CD4-positive, alpha-beta T cell treated with Interleukin-4 for 4 hours (primary cell): ENCODE results near the gene RPLP2.
A peak's percentile ranks its signal among the peaks of the same experiment; 100 is the strongest.

ENCODE experiments used
- DNase-seq: peaks from one replicate; pipeline ENCODE4 v3.0.0-alpha.2; 2020

The RPLP2 gene

DNA sequence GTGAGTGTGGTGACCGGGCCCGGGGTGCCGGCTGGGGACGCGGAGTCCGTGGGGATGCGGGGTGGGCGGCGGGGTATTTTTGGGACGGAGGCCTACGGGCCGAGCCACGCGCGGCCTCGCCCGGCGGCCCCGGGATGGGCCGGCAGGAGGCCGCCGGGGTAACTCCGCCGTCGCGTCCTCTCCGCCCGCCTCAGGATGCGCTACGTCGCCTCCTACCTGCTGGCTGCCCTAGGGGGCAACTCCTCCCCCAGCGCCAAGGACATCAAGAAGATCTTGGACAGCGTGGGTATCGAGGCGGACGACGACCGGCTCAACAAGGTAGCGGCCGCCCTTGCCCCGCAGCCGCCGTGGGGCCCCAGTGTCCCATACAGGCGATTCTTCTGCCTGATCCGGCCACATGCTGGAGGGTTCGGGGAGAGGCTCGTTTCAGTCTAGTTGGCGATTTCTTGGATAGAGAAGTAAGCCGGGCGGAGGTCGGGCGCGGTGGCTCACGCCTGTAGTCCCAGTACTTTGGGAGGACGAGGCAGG, 337 bp downstream of the RPLP2 start:
- no peak for DNase-seq

DNA sequence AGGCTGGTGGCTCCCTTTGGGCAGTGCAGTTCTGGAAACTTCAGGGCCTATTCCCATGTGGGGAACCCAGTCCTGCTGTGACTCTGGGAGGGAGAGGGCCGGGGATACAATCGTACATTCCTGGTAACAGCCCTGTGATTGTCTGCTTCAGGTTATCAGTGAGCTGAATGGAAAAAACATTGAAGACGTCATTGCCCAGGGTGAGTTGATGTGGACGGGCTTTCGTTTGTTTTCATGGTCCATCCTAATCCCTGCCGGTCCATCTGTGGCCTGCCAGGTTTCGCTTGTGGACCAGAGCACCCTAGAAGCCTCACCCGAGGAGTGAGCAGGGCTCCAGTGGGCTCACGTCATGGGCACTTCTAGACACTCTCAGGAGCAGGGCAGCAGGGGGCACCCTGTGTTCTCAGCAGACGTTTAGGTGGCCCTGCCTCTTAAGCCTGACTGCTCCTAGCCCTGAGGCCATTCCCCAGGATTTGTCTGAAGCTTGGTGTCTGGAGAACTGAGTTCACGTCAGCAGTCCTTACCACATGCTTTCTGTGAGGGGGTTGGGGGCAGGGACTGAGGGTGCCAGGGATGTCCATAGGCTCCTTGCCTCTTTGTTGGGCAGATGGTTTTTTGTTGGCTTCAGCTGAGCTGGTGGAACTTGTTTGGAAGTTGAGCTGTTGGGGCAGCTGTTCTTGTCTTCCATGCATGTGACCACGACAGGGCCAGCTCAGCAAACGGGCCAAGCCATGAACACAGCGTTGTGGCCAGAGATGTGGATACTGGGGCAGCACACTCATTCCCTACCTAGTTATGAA, 1.9 kb downstream of the RPLP2 start:
- DNase-seq = no peak

DNA sequence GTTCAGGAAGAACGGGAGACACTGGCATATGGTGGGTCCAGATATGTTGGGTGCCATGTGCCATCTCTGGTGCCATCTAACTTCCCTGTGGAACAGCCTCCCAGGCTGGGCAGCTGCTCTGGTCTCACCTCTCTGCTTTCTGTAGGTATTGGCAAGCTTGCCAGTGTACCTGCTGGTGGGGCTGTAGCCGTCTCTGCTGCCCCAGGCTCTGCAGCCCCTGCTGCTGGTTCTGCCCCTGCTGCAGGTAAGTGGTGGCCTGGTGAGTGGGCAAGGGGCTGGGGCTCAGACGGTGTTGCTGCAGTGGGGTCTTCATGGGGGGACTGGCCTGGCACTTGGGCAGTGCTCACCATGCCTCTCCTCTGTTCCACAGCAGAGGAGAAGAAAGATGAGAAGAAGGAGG, 2.6 kb downstream of the RPLP2 start:
- DNase-seq = no peak

DNA sequence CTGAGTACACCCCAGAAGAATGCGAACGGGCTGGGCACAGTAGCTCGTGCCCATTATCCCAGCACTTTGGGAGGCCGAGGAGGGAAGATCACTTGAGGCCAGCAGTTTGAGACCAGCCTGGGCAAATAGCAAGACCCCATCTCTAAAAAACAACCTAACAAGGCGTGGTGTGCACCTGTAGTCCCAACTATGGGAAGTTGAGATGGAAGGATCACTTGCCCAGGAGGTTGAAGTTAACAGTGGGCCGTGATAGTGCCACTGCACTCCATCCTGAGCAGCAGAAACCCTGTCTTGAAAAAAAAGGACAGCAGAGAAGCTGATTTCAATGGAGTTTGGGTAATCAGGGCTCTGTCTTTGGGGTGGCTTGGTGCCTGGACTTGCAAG, 3.3 kb downstream of the RPLP2 start:
- no peak for DNase-seq

DNA sequence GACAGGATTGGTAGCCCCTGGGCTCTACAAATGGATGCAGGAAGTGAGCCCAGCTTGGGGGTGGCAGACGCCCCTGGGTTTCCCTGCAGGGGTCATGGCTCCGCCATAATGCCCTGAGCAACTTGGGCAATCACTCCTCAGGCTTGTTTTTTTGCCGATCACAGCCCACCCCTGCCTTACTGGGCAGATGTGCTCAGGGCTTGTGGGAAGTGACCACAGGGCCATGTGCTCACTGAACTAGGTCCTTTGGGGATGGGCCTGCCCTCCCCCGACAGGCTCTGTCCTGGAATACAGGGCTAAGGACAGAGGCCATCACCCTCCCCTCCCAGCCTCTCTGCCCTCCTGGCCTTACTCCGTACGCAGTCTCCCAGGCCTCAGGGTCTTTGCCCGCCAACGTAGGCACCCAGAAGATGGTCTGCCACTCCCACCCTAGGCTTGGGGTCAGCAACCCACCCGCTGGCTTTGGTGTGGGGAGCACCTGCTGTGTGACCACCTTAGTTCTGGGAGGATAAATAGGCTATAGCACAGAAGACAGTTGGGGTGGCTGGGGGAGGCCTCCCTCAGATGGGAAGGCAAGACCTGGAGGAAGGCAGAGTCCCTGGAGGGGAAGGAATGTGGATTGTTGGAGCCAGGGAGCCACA, 3.8 kb downstream of the RPLP2 start:
- no peak for DNase-seq

DNA sequence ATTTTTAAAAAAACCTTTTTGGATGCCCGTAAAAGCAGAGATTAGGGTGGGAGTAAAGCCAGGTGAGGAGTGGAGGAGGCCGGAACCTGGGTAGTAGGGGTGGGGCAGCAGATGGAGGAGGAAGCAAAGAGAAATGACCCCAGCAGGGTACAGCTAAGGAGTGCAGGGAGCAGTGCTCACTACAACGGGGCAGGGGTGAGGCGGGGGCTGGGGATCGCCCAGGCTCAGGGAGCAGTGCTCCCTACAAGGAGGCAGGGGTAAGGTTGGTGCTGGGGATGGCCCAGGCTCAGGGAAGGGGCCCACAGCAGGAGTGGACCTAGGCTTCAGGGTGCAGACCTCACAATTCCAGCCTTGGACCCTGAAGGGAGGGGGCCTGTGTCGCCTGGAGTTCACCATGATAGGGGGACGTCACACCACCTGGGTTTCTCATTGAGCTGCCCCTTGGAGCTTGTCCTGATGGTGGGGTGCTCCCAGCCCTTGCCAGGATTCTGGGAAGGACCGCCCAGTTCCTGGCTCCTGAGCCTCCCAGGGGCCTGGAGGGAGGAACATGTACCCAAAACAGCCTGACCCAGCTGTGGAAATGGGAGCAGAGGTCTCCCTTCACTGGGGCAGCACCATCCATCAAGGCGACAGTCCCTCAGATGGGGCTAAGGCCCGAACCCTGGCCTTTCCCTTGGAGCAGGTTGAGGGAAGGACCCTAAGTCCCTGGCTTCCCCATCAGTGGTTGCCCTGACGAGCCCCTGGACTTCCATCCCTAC, 6.1 kb downstream of the RPLP2 start:
- no peak for DNase-seq

DNA sequence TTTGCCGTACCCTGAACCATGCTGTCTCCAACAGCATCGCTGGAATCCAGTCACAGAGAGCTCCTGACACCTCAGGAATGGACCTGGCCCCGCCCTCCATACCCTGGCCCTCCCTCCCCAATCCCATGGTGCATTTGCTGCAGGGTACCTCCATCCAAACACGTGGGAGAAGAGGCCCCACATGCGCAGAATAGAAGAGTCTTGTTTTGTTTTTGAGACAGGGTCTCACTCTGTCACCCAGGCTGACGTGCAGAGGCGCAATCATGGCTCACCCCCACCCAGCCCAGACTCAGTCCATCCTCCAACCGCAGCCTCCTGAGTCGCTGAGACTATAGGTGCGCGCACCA, 6.6 kb downstream of the RPLP2 start:
- no peak for DNase-seq

DNA sequence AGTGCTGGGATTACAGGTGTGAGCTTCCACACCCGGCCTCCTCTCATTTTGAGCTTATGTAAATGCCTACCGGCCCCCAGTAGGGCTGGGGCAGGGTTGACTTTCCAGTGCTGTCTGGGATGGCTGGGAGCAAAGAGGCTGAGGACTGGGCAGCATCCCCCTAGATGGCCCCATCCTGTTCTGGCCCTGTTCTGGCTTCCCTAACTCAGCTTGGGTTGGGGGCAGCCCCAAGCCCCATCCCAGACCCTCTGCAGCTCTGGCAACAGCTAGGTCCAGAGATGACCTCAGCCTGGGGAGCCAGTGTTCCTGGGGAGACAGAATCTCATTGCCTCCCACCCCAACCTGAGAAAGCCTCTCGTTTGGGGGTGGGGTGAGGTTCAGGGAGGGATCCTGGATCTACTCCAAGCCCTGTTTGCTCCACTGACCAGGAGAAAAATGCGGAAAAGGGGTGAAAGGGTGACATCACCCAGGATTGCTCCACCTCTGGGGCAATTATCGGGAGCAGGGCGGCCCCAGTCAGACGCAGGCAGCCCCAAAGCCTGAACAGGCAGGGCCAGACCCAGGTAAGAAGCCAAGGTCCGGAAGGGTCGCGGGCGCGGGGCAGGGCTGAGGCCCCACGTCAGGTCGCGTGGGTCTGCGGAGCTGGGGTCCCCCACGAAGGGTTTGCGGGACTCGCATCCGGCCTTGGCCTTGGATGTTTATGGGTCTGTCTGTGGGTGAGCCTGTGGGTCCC, 8.8 kb downstream of the RPLP2 start, which contains the start of gene PNPLA2:
PNPLA2 (plus strand) TSS at position 519 of the 733 bp plus-strand sequence. CDS start 805 bp downstream, outside the sequence.
- DNase-seq = no peak

DNA sequence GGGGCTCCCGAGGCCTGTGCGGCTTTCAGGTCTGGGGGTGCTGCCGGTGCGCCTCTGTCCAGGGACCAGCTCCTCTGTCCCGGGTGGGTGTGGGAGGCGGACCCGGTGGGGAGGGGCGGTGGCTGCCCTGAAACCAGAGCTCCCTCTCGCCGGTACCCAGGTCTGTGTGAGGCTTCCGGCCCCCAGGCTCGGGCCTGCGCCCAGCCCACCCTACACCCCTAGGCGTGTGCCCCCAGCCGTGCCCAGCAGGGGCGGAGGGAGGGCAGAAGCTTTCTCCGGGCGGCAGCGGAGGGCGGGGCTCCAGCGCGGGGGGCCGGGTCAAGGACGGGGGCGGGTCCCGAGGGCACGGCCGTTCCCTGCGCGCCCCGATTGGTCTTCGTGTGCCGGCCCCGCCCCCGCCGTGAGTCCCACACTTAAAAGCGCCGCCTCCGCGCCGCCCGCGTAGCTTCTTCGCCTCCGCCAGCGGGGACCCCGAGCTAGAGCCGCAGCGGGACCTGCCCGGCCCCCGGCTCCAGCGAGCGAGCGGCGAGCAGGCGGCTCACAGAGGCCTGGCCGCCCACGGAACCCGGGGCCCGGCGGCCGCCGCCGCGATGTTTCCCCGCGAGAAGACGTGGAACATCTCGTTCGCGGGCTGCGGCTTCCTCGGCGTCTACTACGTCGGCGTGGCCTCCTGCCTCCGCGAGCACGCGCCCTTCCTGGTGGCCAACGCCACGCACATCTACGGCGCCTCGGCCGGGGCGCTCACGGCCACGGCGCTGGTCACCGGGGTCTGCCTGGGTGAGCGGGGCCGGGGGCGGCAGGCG, 9.6 kb downstream of the RPLP2 start:
- peak; percentile 87 for DNase-seq

DNA sequence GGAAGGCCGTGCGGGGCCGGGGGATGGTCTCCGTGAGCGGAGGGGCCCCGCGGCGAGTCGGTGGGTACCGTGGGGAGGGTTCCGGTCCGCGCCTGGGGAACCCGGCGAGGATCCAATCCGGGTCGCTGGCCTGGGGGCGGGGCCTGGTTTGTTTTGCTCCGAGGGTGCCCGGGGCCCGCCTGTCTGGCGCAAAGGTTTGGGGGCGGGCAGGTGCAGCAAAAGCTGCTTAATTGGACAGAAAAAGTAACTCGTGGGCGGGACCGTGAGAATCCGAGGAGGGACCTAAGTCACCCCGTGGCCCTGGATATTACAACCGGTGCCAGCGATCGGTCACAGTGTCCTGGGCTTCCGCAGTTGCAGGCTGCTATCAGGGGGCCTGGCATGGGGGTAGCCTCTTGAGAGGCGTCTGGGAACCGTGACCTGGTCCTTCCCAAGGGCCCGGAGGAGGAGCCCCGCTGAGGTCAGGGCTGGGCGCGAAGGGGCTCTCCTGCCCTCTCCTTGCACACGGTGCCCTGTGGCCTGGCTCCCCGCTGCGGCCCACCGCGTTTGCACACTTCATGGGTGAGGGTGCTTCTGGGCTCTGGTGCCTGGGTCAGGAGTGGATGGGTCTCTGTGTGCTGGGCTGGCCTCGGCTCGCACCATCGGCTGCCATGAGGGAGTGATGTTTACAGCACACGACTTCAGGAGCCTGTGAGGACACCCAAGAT, 10.3 kb downstream of the RPLP2 start:
- peak; percentile 94 for DNase-seq

DNA sequence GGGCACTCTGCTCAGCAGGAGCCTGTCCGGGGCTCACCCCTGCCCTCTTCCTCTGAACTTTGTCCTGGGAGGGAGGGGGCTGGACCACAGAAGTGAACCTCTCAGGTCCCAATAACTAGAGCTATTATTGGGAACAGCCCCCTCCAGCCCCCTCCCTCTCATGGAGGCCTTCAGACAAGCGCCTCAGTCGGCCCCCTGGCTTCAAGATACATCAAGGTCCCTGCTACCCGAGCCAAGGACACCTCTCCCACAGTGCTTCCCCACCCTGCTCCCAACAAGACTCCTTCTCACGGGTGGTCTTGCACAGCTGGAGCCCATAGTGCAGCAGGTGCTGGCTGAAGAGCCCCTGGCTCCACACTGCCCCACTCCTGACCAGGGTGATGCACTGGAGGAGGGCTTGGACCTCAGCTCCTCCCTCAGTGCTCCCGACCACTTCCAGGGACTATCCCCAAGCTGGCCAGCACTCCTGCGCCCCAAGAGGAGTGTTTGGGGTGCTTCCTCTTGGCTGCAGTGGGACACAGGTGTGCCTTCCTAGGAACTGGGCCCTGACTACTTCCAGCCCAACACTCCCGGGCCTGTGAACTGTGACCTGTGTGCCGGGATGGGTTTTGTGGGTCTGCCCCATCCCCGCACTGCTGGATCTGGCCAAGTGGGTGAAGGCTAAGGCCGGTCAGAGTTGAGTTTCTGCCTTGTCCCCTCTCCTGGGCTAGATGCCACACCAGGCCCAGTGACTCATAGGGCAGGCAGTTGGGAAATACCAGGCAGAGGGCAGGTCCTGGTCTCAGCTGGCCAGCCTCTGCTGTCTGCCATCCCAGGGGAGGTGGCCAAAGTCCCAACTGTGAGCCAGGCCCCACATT, 11.1 kb downstream of the RPLP2 start:
- DNase-seq = no peak

DNA sequence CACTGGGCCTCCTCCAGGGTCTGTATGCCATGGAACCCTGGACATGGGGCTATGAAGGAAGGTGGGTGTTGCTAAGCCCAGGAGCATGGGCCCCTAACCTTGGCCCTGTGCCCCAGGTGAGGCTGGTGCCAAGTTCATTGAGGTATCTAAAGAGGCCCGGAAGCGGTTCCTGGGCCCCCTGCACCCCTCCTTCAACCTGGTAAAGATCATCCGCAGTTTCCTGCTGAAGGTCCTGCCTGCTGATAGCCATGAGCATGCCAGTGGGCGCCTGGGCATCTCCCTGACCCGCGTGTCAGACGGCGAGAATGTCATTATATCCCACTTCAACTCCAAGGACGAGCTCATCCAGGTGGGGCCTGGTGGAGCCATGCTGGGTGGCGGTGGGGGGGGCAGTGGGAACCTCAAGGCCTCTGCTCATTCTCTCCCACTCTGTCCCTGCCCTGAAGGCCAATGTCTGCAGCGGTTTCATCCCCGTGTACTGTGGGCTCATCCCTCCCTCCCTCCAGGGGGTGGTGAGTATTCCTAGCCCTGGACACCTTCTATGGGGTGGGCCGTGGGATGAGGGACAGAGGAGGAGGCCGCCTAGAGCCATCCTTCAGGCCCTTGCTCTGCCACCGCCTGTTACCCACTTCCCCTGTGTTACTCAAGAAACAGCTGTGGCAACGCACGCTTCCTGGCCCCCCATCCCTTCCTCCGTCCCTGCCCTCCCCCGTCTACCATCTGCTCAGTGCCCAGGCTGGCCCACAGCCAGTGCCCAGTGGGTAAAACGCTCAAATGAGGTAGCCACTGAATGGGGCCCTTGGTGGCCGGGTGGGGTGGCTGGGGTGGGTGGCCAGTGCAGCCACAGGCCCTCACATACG, 12.0 kb downstream of the RPLP2 start:
- DNase-seq = no peak

DNA sequence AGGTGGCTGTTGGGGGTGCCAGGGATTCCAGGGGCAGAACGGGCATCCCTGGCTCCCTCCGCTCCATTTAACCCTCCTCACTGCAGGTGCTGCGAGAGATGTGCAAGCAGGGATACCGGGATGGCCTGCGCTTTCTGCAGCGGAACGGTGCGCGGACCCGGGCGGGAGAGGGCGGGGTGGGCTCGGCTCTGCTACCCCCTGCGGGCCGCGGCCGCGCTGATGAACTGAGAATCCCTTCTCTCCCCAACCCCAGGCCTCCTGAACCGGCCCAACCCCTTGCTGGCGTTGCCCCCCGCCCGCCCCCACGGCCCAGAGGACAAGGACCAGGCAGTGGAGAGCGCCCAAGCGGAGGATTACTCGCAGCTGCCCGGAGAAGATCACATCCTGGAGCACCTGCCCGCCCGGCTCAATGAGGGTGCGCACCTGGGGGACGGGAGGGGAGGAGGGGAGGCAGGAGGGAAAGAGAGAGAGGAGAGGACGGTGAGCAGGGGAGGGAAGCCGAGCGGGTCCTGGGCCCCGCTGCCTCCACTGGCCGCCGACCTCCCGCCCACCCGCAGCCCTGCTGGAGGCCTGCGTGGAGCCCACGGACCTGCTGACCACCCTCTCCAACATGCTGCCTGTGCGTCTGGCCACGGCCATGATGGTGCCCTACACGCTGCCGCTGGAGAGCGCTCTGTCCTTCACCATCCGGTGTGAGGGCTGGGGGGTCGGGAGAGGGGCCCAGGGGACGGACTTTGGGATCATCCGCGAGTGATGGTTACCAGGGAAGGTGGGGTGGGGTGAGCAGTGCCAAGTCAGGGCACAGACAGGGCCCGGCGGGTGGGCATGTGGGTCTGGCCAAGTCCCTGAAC, 13.9 kb downstream of the RPLP2 start:
- DNase-seq = no peak

DNA sequence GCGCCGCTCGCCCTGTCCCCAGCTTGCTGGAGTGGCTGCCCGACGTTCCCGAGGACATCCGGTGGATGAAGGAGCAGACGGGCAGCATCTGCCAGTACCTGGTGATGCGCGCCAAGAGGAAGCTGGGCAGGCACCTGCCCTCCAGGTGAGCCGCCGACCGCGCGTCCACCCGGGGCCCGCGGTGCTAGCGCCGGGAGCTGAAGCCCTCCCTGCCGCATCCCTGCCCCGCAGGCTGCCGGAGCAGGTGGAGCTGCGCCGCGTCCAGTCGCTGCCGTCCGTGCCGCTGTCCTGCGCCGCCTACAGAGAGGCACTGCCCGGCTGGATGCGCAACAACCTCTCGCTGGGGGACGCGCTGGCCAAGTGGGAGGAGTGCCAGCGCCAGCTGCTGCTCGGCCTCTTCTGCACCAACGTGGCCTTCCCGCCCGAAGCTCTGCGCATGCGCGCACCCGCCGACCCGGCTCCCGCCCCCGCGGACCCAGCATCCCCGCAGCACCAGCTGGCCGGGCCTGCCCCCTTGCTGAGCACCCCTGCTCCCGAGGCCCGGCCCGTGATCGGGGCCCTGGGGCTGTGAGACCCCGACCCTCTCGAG, 14.6 kb downstream of the RPLP2 start:
- DNase-seq = no peak

DNA sequence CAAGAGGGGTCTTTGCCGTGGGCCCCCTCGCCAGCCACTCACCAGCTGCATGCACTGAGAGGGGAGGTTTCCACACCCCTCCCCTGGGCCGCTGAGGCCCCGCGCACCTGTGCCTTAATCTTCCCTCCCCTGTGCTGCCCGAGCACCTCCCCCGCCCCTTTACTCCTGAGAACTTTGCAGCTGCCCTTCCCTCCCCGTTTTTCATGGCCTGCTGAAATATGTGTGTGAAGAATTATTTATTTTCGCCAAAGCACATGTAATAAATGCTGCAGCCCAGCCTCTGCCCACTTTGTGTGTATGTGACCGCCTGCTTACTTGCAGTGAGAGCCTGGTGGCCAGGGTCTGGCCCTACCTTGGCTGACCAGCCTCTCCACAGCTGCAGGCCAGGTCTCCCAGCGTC, 15.2 kb downstream of the RPLP2 start:
- no peak for DNase-seq

DNA sequence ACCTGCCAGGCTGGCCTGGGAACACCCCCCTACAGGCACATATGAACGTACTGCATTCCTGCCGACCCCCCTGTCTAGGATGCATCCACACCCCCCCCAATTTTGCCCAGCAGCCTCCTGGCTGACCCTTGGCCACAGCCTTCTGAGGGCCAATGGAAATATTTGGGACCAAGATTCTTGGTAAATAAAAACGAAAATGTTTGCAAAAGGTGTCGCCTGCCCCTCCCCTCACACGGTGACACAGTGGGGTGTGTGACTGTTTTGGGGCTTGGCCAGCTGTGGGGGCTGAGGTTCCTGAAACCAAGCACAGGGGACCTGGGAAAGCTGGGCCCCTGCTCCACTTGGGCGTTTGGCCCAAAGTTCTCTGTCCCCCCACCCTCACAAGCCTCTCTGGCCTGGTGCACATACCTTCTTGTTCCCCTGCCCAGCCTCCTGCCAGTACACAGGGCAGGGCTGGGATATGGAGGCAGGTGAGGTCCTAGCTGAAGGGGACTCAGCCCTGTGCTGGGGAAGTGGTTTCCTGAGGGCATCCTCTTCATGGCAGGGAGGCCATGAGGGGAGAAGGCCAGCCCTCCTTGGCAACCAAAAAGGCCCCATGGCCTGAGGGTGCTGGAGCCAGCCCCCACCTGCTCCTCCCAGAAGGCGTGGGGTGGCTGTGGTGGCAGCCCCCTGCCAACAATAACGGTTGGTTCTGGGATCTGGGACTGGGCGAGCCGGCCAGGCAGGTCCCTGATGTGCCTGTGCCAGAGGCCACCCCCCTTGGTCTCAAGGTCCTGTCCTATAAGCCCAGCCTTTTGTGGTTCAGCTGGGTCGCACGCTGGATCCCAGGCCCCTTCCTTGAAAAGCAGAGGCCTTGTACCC, 15.8 kb downstream of the RPLP2 start:
- DNase-seq = no peak

DNA sequence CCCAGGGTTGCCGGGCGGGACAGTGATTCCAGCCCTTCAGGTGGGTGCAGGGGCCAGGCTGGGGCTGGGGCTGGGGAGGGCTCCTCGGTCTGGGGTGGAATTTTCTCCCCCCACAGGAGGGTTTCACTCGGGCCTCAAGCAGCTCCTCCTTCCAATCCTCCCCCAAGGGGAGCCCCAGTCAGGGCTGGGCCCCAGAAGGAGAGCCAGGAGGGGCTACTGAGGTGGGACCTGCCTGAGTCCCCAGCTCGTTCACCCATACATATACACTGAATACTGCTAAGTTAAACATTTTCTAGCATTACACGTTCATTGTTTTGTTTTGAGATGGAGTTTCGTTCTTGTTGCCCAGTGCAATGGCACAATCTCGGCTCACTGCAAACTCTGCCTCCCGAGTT, 16.5 kb downstream of the RPLP2 start:
- no peak for DNase-seq
